Measurements from ENCODE around the gene DNALI1.

- TF ChIP-seq POLR2AphosphoS5 (IDR thresholded peaks at IDR 0.05; ENCODE audit: borderline replicate concordance, low read depth, low read length) (no peak), EZH2 (IDR thresholded peaks at IDR 0.05) (no peak), FOXP2 (optimal IDR thresholded peaks at IDR 0.05; ENCODE audit: control extremely low read depth, extremely low read length, insufficient read depth) (no peak)
These were observed at the start of gene DNALI1 for GRCh38 chr1:37556712-37557196.
